H1 (cell line): Measurements from ENCODE around the gene TPD52L1.

Experiments used
- RBBP5 ChIP-seq: IDR thresholded peaks from 2 replicates; pipeline ENCODE4 v1.7.1; 2012; ENCODE audit warnings: low read depth, mild to moderate bottlenecking, inconsistent platforms, low read length, moderate library complexity, borderline replicate concordance
- TF ChIP-seq, protein P1 (sequence below): IDR thresholded peaks from 2 replicates; pipeline ENCODE4 v1.6.1; 2011; ENCODE audit warnings: low read length, improper control_type of control experiment

DNA sequence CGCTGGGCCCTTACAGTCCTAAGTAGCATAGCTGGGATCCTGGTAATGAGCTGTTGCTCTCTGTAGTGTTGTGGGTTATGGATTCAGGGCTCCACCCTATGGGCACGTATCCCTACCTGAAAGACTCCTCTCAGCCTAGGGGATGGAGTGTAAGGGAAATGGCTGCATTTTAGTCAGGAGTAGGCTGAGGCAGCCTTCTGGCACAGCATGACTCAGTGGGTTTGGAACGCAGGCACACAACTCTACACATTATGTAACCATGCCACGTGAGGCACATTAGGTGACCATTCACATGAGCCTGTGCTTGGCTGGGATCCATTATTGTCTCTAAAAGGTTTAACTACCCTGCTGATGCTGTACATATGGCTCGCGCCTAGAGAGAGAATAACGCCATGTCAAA is 120.4 kb downstream of the TPD52L1 start:
- TF ChIP-seq RBBP5: no peak
- TF ChIP-seq, protein P1, sequence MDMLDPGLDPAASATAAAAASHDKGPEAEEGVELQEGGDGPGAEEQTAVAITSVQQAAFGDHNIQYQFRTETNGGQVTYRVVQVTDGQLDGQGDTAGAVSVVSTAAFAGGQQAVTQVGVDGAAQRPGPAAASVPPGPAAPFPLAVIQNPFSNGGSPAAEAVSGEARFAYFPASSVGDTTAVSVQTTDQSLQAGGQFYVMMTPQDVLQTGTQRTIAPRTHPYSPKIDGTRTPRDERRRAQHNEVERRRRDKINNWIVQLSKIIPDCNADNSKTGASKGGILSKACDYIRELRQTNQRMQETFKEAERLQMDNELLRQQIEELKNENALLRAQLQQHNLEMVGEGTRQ: no peak
